H9 (cell line): ENCODE measurements around the gene NPTN. TPM values are rescaled to one million over a fixed set of nuclear protein-coding genes. Genes with fewer than 3 reads are reported as not detected.

Source experiments
- DNase-seq: peaks from one replicate; pipeline ENCODE4 v3.0.0-alpha.2; 2017
- H2AFZ ChIP-seq: one replicate; pipeline ENCODE4 v1.6.1; 2013; ENCODE audit warnings: mild to moderate bottlenecking, low read length, control low read depth, moderate library complexity
- H2AK5ac ChIP-seq: 2 replicates; pipeline ENCODE4 v1.6.1; 2013; ENCODE audit warnings: low read length, control low read depth, mixed read lengths; ENCODE audit not compliant: insufficient read length
- H2BK120ac ChIP-seq: one replicate; pipeline ENCODE4 v1.6.1; 2013; ENCODE audit warnings: low read depth, mild to moderate bottlenecking, low read length, control low read depth, inconsistent platforms; ENCODE audit not compliant: poor library complexity, severe bottlenecking
- H2BK12ac ChIP-seq: 2 replicates; pipeline ENCODE4 v1.6.1; 2013; ENCODE audit warnings: low read length, control low read depth, mixed read lengths, low read depth; ENCODE audit not compliant: insufficient read length
- H2BK15ac ChIP-seq: 2 replicates; pipeline ENCODE4 v1.6.1; 2013; ENCODE audit warnings: low read depth, low read length, control low read depth
- H2BK20ac ChIP-seq: one replicate; pipeline ENCODE4 v1.6.1; 2013; ENCODE audit warnings: low read depth, mild to moderate bottlenecking, low read length, control low read depth, inconsistent platforms; ENCODE audit not compliant: poor library complexity, severe bottlenecking
- H2BK5ac ChIP-seq: 2 replicates; pipeline ENCODE4 v1.6.1; 2013; ENCODE audit warnings: low read length, control low read depth, mixed read lengths; ENCODE audit not compliant: insufficient read length
- H3K14ac ChIP-seq: 2 replicates; pipeline ENCODE4 v1.6.1; 2013; ENCODE audit warnings: low read length, control low read depth; ENCODE audit not compliant: insufficient read depth
- H3K18ac ChIP-seq: 2 replicates; pipeline ENCODE4 v1.6.1; 2013; ENCODE audit warnings: low read depth, mild to moderate bottlenecking, mixed read lengths, low read length, control low read depth; ENCODE audit not compliant: insufficient read length
- H3K23ac ChIP-seq: 2 replicates; pipeline ENCODE4 v1.6.1; 2013; ENCODE audit warnings: low read length, control low read depth, mixed read lengths, low read depth; ENCODE audit not compliant: insufficient read length
- H3K23me2 ChIP-seq: 2 replicates; pipeline ENCODE4 v1.6.1; 2013; ENCODE audit warnings: low read depth, mild to moderate bottlenecking, mixed read lengths, low read length, control low read depth; ENCODE audit not compliant: insufficient read length, poor library complexity, severe bottlenecking
- H3K27ac ChIP-seq: 2 replicates; pipeline ENCODE4 v1.5.1; 2013; ENCODE audit warnings: low read length, control low read depth, mixed read lengths, low read depth; ENCODE audit not compliant: insufficient read length
- H3K27me3 ChIP-seq: 2 replicates; pipeline ENCODE4 v1.6.1; 2013; ENCODE audit warnings: low read length, control low read depth, inconsistent platforms; ENCODE audit not compliant: insufficient read depth
- H3K4ac ChIP-seq: 2 replicates; pipeline ENCODE4 v1.6.1; 2013; ENCODE audit warnings: low read depth, mild to moderate bottlenecking, control low read depth, inconsistent platforms, low read length, moderate library complexity
- H3K4me1 ChIP-seq: 2 replicates; pipeline ENCODE4 v1.6.1; 2013; ENCODE audit warnings: low read length, control low read depth, inconsistent platforms; ENCODE audit not compliant: insufficient read depth
- H3K4me2 ChIP-seq: 2 replicates; pipeline ENCODE4 v1.6.1; 2013; ENCODE audit warnings: low read length, control low read depth, mixed read lengths; ENCODE audit not compliant: insufficient read length, insufficient read depth
- H3K56ac ChIP-seq: 2 replicates; pipeline ENCODE4 v1.6.1; 2013; ENCODE audit warnings: low read depth, mild to moderate bottlenecking, mixed read lengths, low read length, control low read depth; ENCODE audit not compliant: insufficient read length
- H3K79me1 ChIP-seq: 2 replicates; pipeline ENCODE4 v1.6.1; 2013; ENCODE audit warnings: low read depth, mild to moderate bottlenecking, moderate library complexity, low read length, control low read depth, inconsistent platforms; ENCODE audit not compliant: insufficient read depth, poor library complexity, severe bottlenecking
- H3K79me2 ChIP-seq: 2 replicates; pipeline ENCODE4 v1.6.1; 2013; ENCODE audit warnings: low read length, control low read depth, inconsistent platforms; ENCODE audit not compliant: insufficient read depth
- H3K9ac ChIP-seq: 2 replicates; pipeline ENCODE4 v1.6.1; 2013; ENCODE audit warnings: low read length, control low read depth, mixed read lengths; ENCODE audit not compliant: insufficient read length; ENCODE audit errors: extremely low read depth
- H3K9me3 ChIP-seq: one replicate; pipeline ENCODE4 v1.6.1; 2013; ENCODE audit warnings: low read depth, low read length, inconsistent platforms; ENCODE audit not compliant: control insufficient read depth
- H3T11ph ChIP-seq: one replicate; pipeline ENCODE4 v1.6.1; 2013; ENCODE audit warnings: mild to moderate bottlenecking, low read length, control low read depth, inconsistent platforms
- H4K20me1 ChIP-seq: one replicate; pipeline ENCODE4 v1.6.1; 2013; ENCODE audit not compliant: control insufficient read depth, insufficient read length, insufficient read depth
- H4K5ac ChIP-seq: 2 replicates; pipeline ENCODE4 v1.6.1; 2013; ENCODE audit warnings: low read depth, mild to moderate bottlenecking, mixed read lengths, low read length, control low read depth; ENCODE audit not compliant: insufficient read length
- H4K8ac ChIP-seq: replicated peaks from 2 replicates; pipeline ENCODE4 v1.6.1; 2013; ENCODE audit warnings: low read length, control low read depth, mixed read lengths, low read depth; ENCODE audit not compliant: insufficient read length
- H4K91ac ChIP-seq: 2 replicates; pipeline ENCODE4 v1.6.1; 2013; ENCODE audit warnings: low read depth, mild to moderate bottlenecking, moderate library complexity, mixed read lengths, low read length, control low read depth; ENCODE audit not compliant: insufficient read length
- H3K27ac Mint-ChIP-seq, 3 experiments: 2 replicates in 2 of 3; 3 replicates in 1 of 3; pipeline ENCODE4 v1.8.0; 2020 to 2021; ENCODE audit warnings: mixed read lengths in 3 of 3, mild to moderate bottlenecking in 1 of 3, moderate library complexity in 1 of 3
- H3K27me3 Mint-ChIP-seq: 2 replicates; pipeline ENCODE4 v1.8.0; 2021; ENCODE audit warnings: low read depth, mild to moderate bottlenecking, moderate library complexity, mixed read lengths
- H3K36me3 Mint-ChIP-seq, 3 experiments: 2 replicates in 2 of 3; 3 replicates in 1 of 3; pipeline ENCODE4 v1.8.0; 2020 to 2021; ENCODE audit warnings: low read depth in 3 of 3, mixed read lengths in 3 of 3; ENCODE audit not compliant: insufficient read depth in 1 of 3
- H3K4me1 Mint-ChIP-seq, 2 experiments: 2 replicates each; pipeline ENCODE4 v1.8.0; 2020; ENCODE audit warnings: mixed read lengths in 2 of 2
- H3K4me3 Mint-ChIP-seq, 2 experiments: 2 replicates in 1 of 2; 3 replicates in 1 of 2; pipeline ENCODE4 v1.8.0; 2020 to 2021; ENCODE audit warnings: mild to moderate bottlenecking in 2 of 2, mixed read lengths in 2 of 2, moderate library complexity in 1 of 2
- H3K9me3 Mint-ChIP-seq, 2 experiments: 2 replicates in 1 of 2; 3 replicates in 1 of 2; pipeline ENCODE4 v1.8.0; 2020; ENCODE audit warnings: mild to moderate bottlenecking in 2 of 2, mixed read lengths in 2 of 2, moderate library complexity in 1 of 2
- CTCF ChIP-seq: fragments of 200-600 bp; sonication (generic); conservative IDR thresholded peaks from 3 replicates; pipeline ENCODE4 v1.8.0; 2021; ENCODE audit warnings: antibody characterized with exemption, mild to moderate bottlenecking
- WGBS: extraction: QIAGEN DNeasy Blood & Tissue Kit; methylation state at CpG from one replicate; pipeline ENCODE4 v1.1.7; 2013; ENCODE audit warnings: missing lambda C conversion rate, low lambda C conversion rate, mixed read lengths; ENCODE audit not compliant: insufficient read length; ENCODE audit errors: extremely low coverage; 5-methylcytosine and 5-hydroxymethylcytosine counted together
- total RNA-seq: library from RNA; stranded (reverse); gene quantifications from 2 replicates; pipeline ENCODE4 v1.2.1, GENCODE V29; 2021

Gene NPTN
- total RNA-seq, 1 experiment from 2014 or later = 89.1 TPM

- Histone ChIP-seq H2BK120ac (no peak overlapping the region), H3K79me2 (peaks cover 3% of the 10 kb centered on the region; the same call in 1 of the 2 replicates), H3K9me3 (no peaks in the 10 kb centered on the region), H3K18ac (no peak overlapping the region), H3K23ac (no peak overlapping the region), H3K56ac (no peak overlapping the region), H4K5ac (no peak overlapping the region), H4K91ac (no peak overlapping the region), H2BK5ac (no peak overlapping the region), H3K9ac (no peak overlapping the region), H3K23me2 (no peaks in the 10 kb centered on the region), H3K4ac (no peak overlapping the region), H3T11ph (no peak overlapping the region), H2BK12ac (no peak overlapping the region), H4K20me1 (no peaks in the 10 kb centered on the region), H3K4me2 (no peak overlapping the region), H2AK5ac (no peak overlapping the region), H3K79me1 (no peaks in the 10 kb centered on the region), H4K8ac (no peak overlapping the region), H2BK20ac (no peak overlapping the region), H3K4me1 (no peaks in the 10 kb centered on the region), H3K27me3 (no peaks in the 10 kb centered on the region), H2BK15ac (no peak overlapping the region), H3K27ac (no peak overlapping the region), H3K14ac (no peak overlapping the region), H2AFZ (no peak overlapping the region)
- H3K36me3 Mint-ChIP-seq = peaks cover 14 to 47% (median 42%) of the 10 kb centered on the region in 3 experiments; a peak in 6 of 7 replicates
- peaks cover 7 to 10% of the 10 kb centered on the region in 2 experiments for H3K4me1 Mint-ChIP-seq
- TF ChIP-seq CTCF = no peak
- WGBS = no CpG with 5 or more reads among the region's 1 CpG
- H3K27ac Mint-ChIP-seq = no peak overlapping the region
- H3K4me3 Mint-ChIP-seq = no peak overlapping the region
- no peaks in the 10 kb centered on the region for H3K9me3 Mint-ChIP-seq
- DNase-seq = no peak
- H3K27me3 Mint-ChIP-seq = no peaks in the 10 kb centered on the region
Observed at GRCh38 chr15:73589766-73590165, 43.4 kb downstream of the NPTN start.
